B cell (primary cell): Measurements from ENCODE around the gene PRKAR2A. TPM values are rescaled to one million over a fixed set of nuclear protein-coding genes. Genes with fewer than 3 reads are reported as not detected.

ENCODE experiments used
- ATAC-seq: fragments of 200-7000 bp; cut with Tn5 transposase; one replicate; pipeline ENCODE4 v1.10.0; 2021; ENCODE audit warnings: low read depth, mild to moderate bottlenecking, moderate number of reproducible peaks, moderate library complexity
- CTCF ChIA-PET: fragments of 350-600 bp; sonication (Branson Sonifier 250); formaldehyde crosslinking; loops from one replicate; lab custom pipeline; 2021; ENCODE audit warnings: antibody characterized with exemption, inconsistent platforms; lab: Charles Lee
- POLR2A ChIA-PET: fragments of 350-600 bp; sonication (Branson Sonifier 250); formaldehyde crosslinking; loops from one replicate; lab custom pipeline; 2021; ENCODE audit warnings: antibody characterized with exemption; lab: Charles Lee
- DNase-seq: peaks from one replicate; pipeline ENCODE4 v3.0.0; 2013
- H2AFZ ChIP-seq: 2 replicates; pipeline ENCODE4 v1.6.1; 2012; ENCODE audit warnings: mild to moderate bottlenecking, low read depth, low read length; ENCODE audit not compliant: insufficient read depth, poor library complexity, severe bottlenecking
- H3K27ac ChIP-seq, 2 donors: 1 replicate in 1 of 2; 2 replicates in 1 of 2; pipeline ENCODE4 v1.5.1; 2012 to 2013; ENCODE audit warnings: low read length in 2 of 2, mild to moderate bottlenecking in 2 of 2, moderate library complexity in 1 of 2
- H3K27me3 ChIP-seq, 4 experiments: fragments of 200-600 bp in 1 of 4; sonication (generic) in 1 of 4; replicated peaks in 1 of 4; 1 replicate in 2 of 4; 2 replicates in 2 of 4; pipeline versions ENCODE4 v1.6.1 to v1.7.0; 2013 to 2016; ENCODE audit warnings: low read length in 3 of 4, mild to moderate bottlenecking in 2 of 4, mixed read lengths in 1 of 4, moderate library complexity in 1 of 4; ENCODE audit not compliant: insufficient read depth in 4 of 4, control insufficient read depth in 3 of 4; ENCODE audit errors: control extremely low read depth in 1 of 4
- H3K36me3 ChIP-seq, 2 experiments: replicated peaks in 1 of 2; 1 replicate in 1 of 2; 2 replicates in 1 of 2; pipeline versions ENCODE4 v1.6.1 to v1.7.1; 2013; ENCODE audit warnings: low read length in 1 of 2; ENCODE audit not compliant: insufficient read depth in 2 of 2, control insufficient read depth in 1 of 2; ENCODE audit errors: control extremely low read depth in 1 of 2, extremely low read depth in 1 of 2
- H3K4me1 ChIP-seq, 2 donors: fragments of 200-600 bp in 1 of 2; sonication (generic) in 1 of 2; 1 replicate in 1 of 2; 2 replicates in 1 of 2; pipeline versions ENCODE4 v1.5.1 to v1.6.1; 2013 to 2017; ENCODE audit warnings: low read length in 2 of 2; ENCODE audit not compliant: control insufficient read depth in 2 of 2, insufficient read depth in 2 of 2
- H3K4me2 ChIP-seq: replicated peaks from 2 replicates; pipeline ENCODE3; 2012; ENCODE audit warnings: mild to moderate bottlenecking, low read depth, low read length; ENCODE audit not compliant: poor library complexity, severe bottlenecking
- H3K4me3 ChIP-seq, 5 experiments: fragments of 200-600 bp in 1 of 5; sonication (generic) in 1 of 5; 1 replicate in 3 of 5; 2 replicates in 2 of 5; pipeline versions ENCODE4 v1.5.1 to v1.7.0; 2011 to 2016; ENCODE audit warnings: low read length in 4 of 5, mild to moderate bottlenecking in 4 of 5, low read depth in 2 of 5, control low read depth in 1 of 5, moderate library complexity in 1 of 5; ENCODE audit not compliant: insufficient read depth in 1 of 5; ENCODE audit errors: control extremely low read depth in 1 of 5, extremely low read depth in 1 of 5
- H3K79me2 ChIP-seq: fragments of 200-600 bp; sonication (generic); one replicate; pipeline ENCODE4 v1.6.0; 2016; ENCODE audit warnings: low read length; ENCODE audit not compliant: control insufficient read depth, insufficient read depth
- H3K9ac ChIP-seq: fragments of 200-600 bp; sonication (generic); 2 replicates; pipeline ENCODE4 v1.6.1; 2017; ENCODE audit warnings: mild to moderate bottlenecking, low read length, moderate library complexity
- H3K9me3 ChIP-seq, 3 donors: one replicate each; pipeline versions ENCODE4 v1.6.1 to v1.7.1; 2013; ENCODE audit warnings: low read length in 2 of 3; ENCODE audit not compliant: control insufficient read depth in 2 of 3, insufficient read depth in 1 of 3; ENCODE audit errors: control extremely low read depth in 1 of 3
- H4K20me1 ChIP-seq: 2 replicates; pipeline ENCODE4 v1.6.0; 2012; ENCODE audit warnings: mild to moderate bottlenecking, low read length; ENCODE audit not compliant: insufficient read depth, control insufficient read depth, poor library complexity, severe bottlenecking
- H3K27ac Mint-ChIP-seq: one replicate; pipeline ENCODE4 v1.8.0; 2021; ENCODE audit warnings: mixed read lengths
- H3K27me3 Mint-ChIP-seq: one replicate; pipeline ENCODE4 v1.8.0; 2021; ENCODE audit warnings: mixed read lengths
- H3K4me1 Mint-ChIP-seq: one replicate; pipeline ENCODE4 v1.8.0; 2021; ENCODE audit warnings: mixed read lengths
- H3K4me3 Mint-ChIP-seq: one replicate; pipeline ENCODE4 v1.8.0; 2021; ENCODE audit warnings: mixed read lengths
- H3K9me3 Mint-ChIP-seq: one replicate; pipeline ENCODE4 v1.8.0; 2022; ENCODE audit warnings: mixed read lengths; ENCODE audit not compliant: insufficient read depth
- EZH2 ChIP-seq: IDR thresholded peaks from 2 replicates; pipeline ENCODE4 v1.6.1; 2012; ENCODE audit warnings: borderline replicate concordance, low read depth, mild to moderate bottlenecking, moderate library complexity, low read length; ENCODE audit not compliant: insufficient read depth, poor library complexity, severe bottlenecking
- WGBS: methylation state at CpG from one replicate; pipeline ENCODE4 v1.1.5; 2013; ENCODE audit warnings: missing lambda C conversion rate; ENCODE audit not compliant: insufficient coverage; 5-methylcytosine and 5-hydroxymethylcytosine counted together
- intact Hi-C: fragments of 100-400 bp; cut with micrococcal nuclease; formaldehyde crosslinking; loops from one replicate; pipeline ENCODE4 v1.10.0; 2022
- polyA plus RNA-seq: library from polyadenylated mRNA; depleted of rRNA; stranded (reverse); fragments of >200 nt; gene quantifications from 2 replicates; pipeline ENCODE4 v1.2.3, GENCODE V29; 2012
- total RNA-seq, 2 donors: library from RNA; stranded (reverse); fragments of 120-200 nt in 1 of 2; gene quantifications; 1 replicate in 1 of 2; 2 replicates in 1 of 2; pipeline versions ENCODE4 v1.2.3 to v1.2.4, GENCODE V29; 2013 to 2022
- TF ChIP-seq, protein P1 (sequence below): fragments of 200-600 bp; IDR thresholded peaks from one replicate; pipeline ENCODE4 v1.8.0; 2022; ENCODE audit warnings: antibody characterized with exemption, mild to moderate bottlenecking

Gene PRKAR2A
- total and polyA plus RNA-seq, 2 donors (not counting 1 experiment from before 2014, with no cell fraction given): 4.3 to 25.0 TPM

DNA sequence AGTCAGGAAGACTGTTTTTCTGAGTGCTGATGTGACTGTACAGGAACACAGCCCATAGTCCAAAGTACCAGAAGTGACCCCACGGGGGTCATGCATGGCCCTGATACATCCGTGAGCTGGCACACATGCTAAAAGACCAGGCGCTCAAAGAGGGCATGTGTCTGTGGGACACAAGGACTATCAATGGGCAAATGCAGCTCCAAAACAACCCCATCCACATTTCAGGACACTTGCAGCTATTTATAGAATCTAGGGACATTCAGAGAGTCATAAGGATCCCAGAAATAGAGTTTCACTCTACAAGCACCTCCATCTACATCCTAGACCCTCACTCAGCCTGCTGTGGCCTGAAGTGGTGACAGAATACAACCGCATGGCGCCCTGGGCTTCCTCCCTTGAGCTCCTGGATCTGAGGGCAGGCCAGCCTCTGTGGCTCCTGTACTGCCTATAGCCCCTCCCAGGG lies 34.0 kb upstream of the PRKAR2A start:
- WGBS: 98% methylated on average over 5 of the region's 5 CpGs
- CTCF ChIA-PET: interaction anchor here (0.8 kb wide), 1 partner anchor 16 kb away, joined by 3 read pairs; no protein-coding TSS in a partner anchor
- DNase-seq (no peak), ATAC-seq (no peak)
- Histone ChIP-seq H3K9ac (no peak overlapping the region), H3K36me3 (peaks cover 1 to 6% of the 10 kb centered on the region in 2 experiments), H3K4me2 (no peak overlapping the region), H3K79me2 (peaks cover 6% of the 10 kb centered on the region), H3K27ac (no peak overlapping the region), H4K20me1 (no peaks in the 10 kb centered on the region), H2AFZ (no peak overlapping the region), H3K4me3 (no peak overlapping the region), H3K4me1 (no peaks in the 10 kb centered on the region), H3K27me3 (no peaks in the 10 kb centered on the region), H3K9me3 (no peaks in the 10 kb centered on the region)
- intact Hi-C loops: no loop called here
- no peak overlapping the region for H3K4me3 Mint-ChIP-seq
- no peaks in the 10 kb centered on the region for H3K27me3 Mint-ChIP-seq
- no peak overlapping the region for H3K27ac Mint-ChIP-seq
- TF ChIP-seq, protein P1, sequence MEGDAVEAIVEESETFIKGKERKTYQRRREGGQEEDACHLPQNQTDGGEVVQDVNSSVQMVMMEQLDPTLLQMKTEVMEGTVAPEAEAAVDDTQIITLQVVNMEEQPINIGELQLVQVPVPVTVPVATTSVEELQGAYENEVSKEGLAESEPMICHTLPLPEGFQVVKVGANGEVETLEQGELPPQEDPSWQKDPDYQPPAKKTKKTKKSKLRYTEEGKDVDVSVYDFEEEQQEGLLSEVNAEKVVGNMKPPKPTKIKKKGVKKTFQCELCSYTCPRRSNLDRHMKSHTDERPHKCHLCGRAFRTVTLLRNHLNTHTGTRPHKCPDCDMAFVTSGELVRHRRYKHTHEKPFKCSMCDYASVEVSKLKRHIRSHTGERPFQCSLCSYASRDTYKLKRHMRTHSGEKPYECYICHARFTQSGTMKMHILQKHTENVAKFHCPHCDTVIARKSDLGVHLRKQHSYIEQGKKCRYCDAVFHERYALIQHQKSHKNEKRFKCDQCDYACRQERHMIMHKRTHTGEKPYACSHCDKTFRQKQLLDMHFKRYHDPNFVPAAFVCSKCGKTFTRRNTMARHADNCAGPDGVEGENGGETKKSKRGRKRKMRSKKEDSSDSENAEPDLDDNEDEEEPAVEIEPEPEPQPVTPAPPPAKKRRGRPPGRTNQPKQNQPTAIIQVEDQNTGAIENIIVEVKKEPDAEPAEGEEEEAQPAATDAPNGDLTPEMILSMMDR: no peak
- TF ChIP-seq EZH2: no peak
- H3K9me3 Mint-ChIP-seq: no peaks in the 10 kb centered on the region
- POLR2A ChIA-PET: no interaction called here
- peaks cover 7% of the 10 kb centered on the region for H3K4me1 Mint-ChIP-seq

DNA sequence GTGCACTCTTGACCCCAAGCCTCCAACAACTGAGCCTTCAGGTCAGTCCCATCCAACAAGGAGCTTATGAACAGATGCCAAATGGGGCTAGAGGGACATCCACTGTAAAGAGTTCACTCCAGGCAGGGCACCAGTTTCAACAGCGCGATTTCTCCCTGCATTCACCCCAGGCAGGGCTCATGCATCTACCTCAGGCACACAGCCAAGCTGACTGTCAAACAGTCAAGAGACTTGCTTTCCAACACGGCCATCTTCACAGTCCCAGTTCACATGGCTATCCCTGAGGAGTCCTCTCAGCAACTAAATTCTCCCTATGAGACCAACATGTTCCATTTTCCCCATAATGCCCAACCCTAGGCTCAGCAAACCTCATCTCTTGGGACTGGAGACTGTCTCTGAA lies 33.3 kb upstream of the PRKAR2A start:
- no peaks in the 10 kb centered on the region for H3K27me3 ChIP-seq
- WGBS: 100% methylated on average over 1 of the region's 3 CpGs
- H3K79me2 ChIP-seq: peaks cover 6% of the 10 kb centered on the region
- peaks cover 1 to 6% of the 10 kb centered on the region in 2 experiments for H3K36me3 ChIP-seq
- ATAC-seq (no peak), DNase-seq (no peak)
- no peaks in the 10 kb centered on the region for H3K4me1 ChIP-seq
- no peaks in the 10 kb centered on the region for H3K9me3 Mint-ChIP-seq
- H3K4me3 Mint-ChIP-seq: no peak overlapping the region
- no peak overlapping the region for H2AFZ ChIP-seq
- ChIA-PET CTCF (no interaction called here), POLR2A (no interaction called here)
- no peak overlapping the region for H3K27ac ChIP-seq
- peaks cover 7% of the 10 kb centered on the region for H3K4me1 Mint-ChIP-seq
- H3K4me2 ChIP-seq: no peak overlapping the region
- no peak overlapping the region for H3K9ac ChIP-seq
- no peaks in the 10 kb centered on the region for H3K27me3 Mint-ChIP-seq
- no peaks in the 10 kb centered on the region for H3K9me3 ChIP-seq
- no peak for TF ChIP-seq EZH2
- TF ChIP-seq, protein P1: no peak
- intact Hi-C loops: no loop called here
- H3K4me3 ChIP-seq: no peak overlapping the region
- no peaks in the 10 kb centered on the region for H4K20me1 ChIP-seq
- no peak overlapping the region for H3K27ac Mint-ChIP-seq
